SH-SY5Y (cell line): ENCODE data around the gene EMP2.

Experiments used
- GATA2 ChIP-seq: IDR thresholded peaks from 2 replicates; pipeline ENCODE4 v1.6.1; 2011; ENCODE audit warnings: mild to moderate bottlenecking, low read depth, low read length
- GATA3 ChIP-seq: IDR thresholded peaks from 2 replicates; pipeline ENCODE4 v1.6.1; 2011; ENCODE audit warnings: low read depth, mild to moderate bottlenecking, low read length, moderate library complexity

GRCh38 chr16:10620120-10620519, 39.7 kb upstream of the EMP2 start:
- TF ChIP-seq GATA3 (no peak), GATA2 (no peak)
